H1 (cell line): Measurements from ENCODE around the gene PPP1R2B. TPM values are rescaled to one million over a fixed set of nuclear protein-coding genes. Genes with fewer than 3 reads are reported as not detected.

Experiments
- CTCF ChIA-PET: fragments of 300-600 bp; sonication (Branson Sonifier 250); formaldehyde crosslinking; loops from one replicate; lab custom pipeline; 2021; ENCODE audit not compliant: partially characterized antibody; lab: Charles Lee
- POLR2A ChIA-PET: fragments of 300-600 bp; sonication (Branson Sonifier 250); formaldehyde crosslinking; loops from one replicate; lab custom pipeline; 2021; ENCODE audit warnings: inconsistent platforms; ENCODE audit not compliant: partially characterized antibody; lab: Charles Lee
- DNase-seq, 2 experiments: peaks; one replicate each; pipeline versions ENCODE4 v3.0.0 to v3.0.0-alpha.2; 2010 to 2022; ENCODE audit warnings: low spot score in 2 of 2, low read depth in 1 of 2, mixed read lengths in 1 of 2
- FAIRE-seq: peaks from 2 replicates; lab custom pipeline; 2011; peaks lifted over from hg19 to GRCh38; lab: Jason Lieb, UNC
- H2AFZ ChIP-seq: 2 replicates; pipeline ENCODE4 v1.8.1; 2012; ENCODE audit warnings: low read length, inconsistent platforms
- H2AK5ac ChIP-seq: 2 replicates; pipeline ENCODE4 v1.6.1; 2013; ENCODE audit warnings: low read depth, low read length
- H2BK120ac ChIP-seq: replicated peaks from 2 replicates; pipeline ENCODE3; 2013; ENCODE audit warnings: low read depth, low read length, inconsistent platforms
- H2BK12ac ChIP-seq: 2 replicates; pipeline ENCODE4 v1.6.1; 2013; ENCODE audit warnings: low read depth, low read length
- H2BK15ac ChIP-seq: 2 replicates; pipeline ENCODE4 v1.6.1; 2013; ENCODE audit warnings: low read length
- H2BK20ac ChIP-seq: 2 replicates; pipeline ENCODE4 v1.6.1; 2013; ENCODE audit warnings: low read length
- H2BK5ac ChIP-seq: 2 replicates; pipeline ENCODE4 v1.6.1; 2013; ENCODE audit warnings: low read depth, low read length
- H3K14ac ChIP-seq: 2 replicates; pipeline ENCODE4 v1.6.1; 2013; ENCODE audit warnings: inconsistent platforms; ENCODE audit not compliant: insufficient read length
- H3K18ac ChIP-seq: 2 replicates; pipeline ENCODE4 v1.6.1; 2013; ENCODE audit warnings: low read length; ENCODE audit errors: extremely low read depth
- H3K23ac ChIP-seq: 2 replicates; pipeline ENCODE4 v1.6.1; 2013; ENCODE audit warnings: inconsistent platforms; ENCODE audit not compliant: insufficient read length
- H3K23me2 ChIP-seq: 2 replicates; pipeline ENCODE4 v1.6.1; 2013; ENCODE audit warnings: low read depth, low read length
- H3K27ac ChIP-seq: 2 replicates; pipeline ENCODE4 v1.6.1; 2011; ENCODE audit warnings: low read depth, low read length, inconsistent platforms
- H3K27me3 ChIP-seq, 4 experiments: replicated peaks in 1 of 4; 1 replicate in 1 of 4; 2 replicates in 3 of 4; pipeline versions ENCODE4 v1.6.1 to v1.8.1; 2011 to 2013; ENCODE audit warnings: low read length in 3 of 4, mild to moderate bottlenecking in 3 of 4, inconsistent platforms in 2 of 4, mixed read lengths in 2 of 4, moderate library complexity in 1 of 4; ENCODE audit not compliant: control insufficient read depth in 3 of 4, insufficient read depth in 3 of 4; ENCODE audit errors: extremely low read depth in 1 of 4
- H3K36me3 ChIP-seq, 4 experiments: 2 replicates each; pipeline versions ENCODE4 v1.6.1 to v1.8.1; 2011 to 2013; ENCODE audit warnings: mild to moderate bottlenecking in 4 of 4, low read length in 3 of 4, moderate library complexity in 2 of 4, control low read depth in 1 of 4, inconsistent platforms in 1 of 4; ENCODE audit not compliant: insufficient read depth in 4 of 4, control insufficient read depth in 2 of 4
- H3K4ac ChIP-seq: replicated peaks from 2 replicates; pipeline ENCODE3; 2013; ENCODE audit warnings: low read length, low read depth, mixed read lengths, inconsistent platforms; ENCODE audit not compliant: insufficient read length
- H3K4me1 ChIP-seq, 4 experiments: replicated peaks in 1 of 4; 1 replicate in 1 of 4; 2 replicates in 3 of 4; pipeline versions ENCODE4 v1.6.1 to v1.8.1; 2011 to 2013; ENCODE audit warnings: low read length in 3 of 4, inconsistent platforms in 2 of 4, mixed read lengths in 1 of 4; ENCODE audit not compliant: insufficient read depth in 4 of 4, control insufficient read depth in 3 of 4
- H3K4me2 ChIP-seq, 2 experiments: 2 replicates each; pipeline versions ENCODE4 v1.6.1 to v1.8.1; 2011 to 2013; ENCODE audit warnings: low read depth in 2 of 2, low read length in 2 of 2, control low read depth in 1 of 2, inconsistent platforms in 1 of 2, mild to moderate bottlenecking in 1 of 2; ENCODE audit not compliant: insufficient read depth in 1 of 2
- H3K4me3 ChIP-seq, 4 experiments: fragments of 200-600, 300-600 bp in 1 of 4; sonication (generic), shearing (Covaris generic), sonication (Bioruptor Twin) in 1 of 4; 2 replicates each; pipeline versions ENCODE4 v1.5.1 to v1.8.1; 2011 to 2016; ENCODE audit warnings: low read length in 4 of 4, low read depth in 3 of 4, control low read depth in 2 of 4, inconsistent platforms in 2 of 4, mild to moderate bottlenecking in 2 of 4, mixed read lengths in 1 of 4, moderate library complexity in 1 of 4; ENCODE audit not compliant: insufficient read depth in 2 of 4; ENCODE audit errors: extremely low read depth in 1 of 4
- H3K56ac ChIP-seq: replicated peaks from 2 replicates; pipeline ENCODE3; 2013; ENCODE audit warnings: low read depth, mild to moderate bottlenecking, mixed read lengths, low read length, inconsistent platforms; ENCODE audit not compliant: insufficient read length
- H3K79me1 ChIP-seq: 2 replicates; pipeline ENCODE4 v1.6.1; 2013; ENCODE audit warnings: low read depth, low read length, control low read depth
- H3K79me2 ChIP-seq, 2 experiments: 2 replicates each; pipeline versions ENCODE4 v1.6.1 to v1.8.1; 2012 to 2013; ENCODE audit warnings: low read length in 2 of 2, mild to moderate bottlenecking in 2 of 2, inconsistent platforms in 1 of 2; ENCODE audit not compliant: insufficient read depth in 2 of 2, control insufficient read depth in 1 of 2
- H3K9ac ChIP-seq, 4 experiments: replicated peaks in 1 of 4; 1 replicate in 1 of 4; 2 replicates in 3 of 4; pipeline versions ENCODE4 v1.6.1 to v1.8.1; 2011 to 2013; ENCODE audit warnings: low read depth in 3 of 4, low read length in 3 of 4, control low read depth in 2 of 4, mild to moderate bottlenecking in 2 of 4, moderate library complexity in 2 of 4, inconsistent platforms in 1 of 4; ENCODE audit errors: extremely low read depth in 1 of 4
- H3K9me3 ChIP-seq, 2 experiments: 2 replicates each; pipeline versions ENCODE4 v1.6.1 to v1.8.1; 2012 to 2013; ENCODE audit warnings: mild to moderate bottlenecking in 2 of 2, moderate library complexity in 2 of 2, control low read depth in 1 of 2, inconsistent platforms in 1 of 2, low read depth in 1 of 2, low read length in 1 of 2, mixed read lengths in 1 of 2; ENCODE audit not compliant: insufficient read depth in 2 of 2
- H4K20me1 ChIP-seq, 2 experiments: replicated peaks in 1 of 2; 2 replicates each; pipeline versions ENCODE3 to v1.8.1; 2011 to 2013; ENCODE audit warnings: inconsistent platforms in 2 of 2, low read length in 2 of 2, mild to moderate bottlenecking in 1 of 2; ENCODE audit not compliant: insufficient read depth in 2 of 2, control insufficient read depth in 1 of 2
- H4K5ac ChIP-seq: 2 replicates; pipeline ENCODE4 v1.6.1; 2013; ENCODE audit warnings: low read length, low read depth, mixed read lengths, inconsistent platforms; ENCODE audit not compliant: insufficient read length
- H4K8ac ChIP-seq: 2 replicates; pipeline ENCODE4 v1.8.0; 2013; ENCODE audit warnings: mild to moderate bottlenecking, moderate library complexity, low read length, inconsistent platforms; ENCODE audit not compliant: insufficient read depth; ENCODE audit errors: extremely low read depth
- H4K91ac ChIP-seq: replicated peaks from 2 replicates; pipeline ENCODE3; 2013; ENCODE audit warnings: low read length, mixed read lengths, inconsistent platforms; ENCODE audit not compliant: insufficient read length
- ASH2L ChIP-seq: fragments of 200-600, 300-600 bp; sonication (generic); IDR thresholded peaks from one replicate; pipeline ENCODE4 v1.7.1; 2017; ENCODE audit warnings: low read length
- EP300 ChIP-seq, 2 experiments: IDR thresholded peaks; 1 replicate in 1 of 2; 2 replicates in 1 of 2; pipeline ENCODE4 v1.6.1; 2011 to 2012; ENCODE audit warnings: low read depth in 2 of 2, low read length in 2 of 2, mild to moderate bottlenecking in 2 of 2, borderline replicate concordance in 1 of 2, inconsistent platforms in 1 of 2, moderate library complexity in 1 of 2
- GABPA ChIP-seq: IDR thresholded peaks from 2 replicates; pipeline ENCODE4 v1.6.1; 2011; ENCODE audit warnings: mild to moderate bottlenecking, low read length, moderate library complexity, borderline replicate concordance; ENCODE audit not compliant: insufficient read depth
- SP4 ChIP-seq: IDR thresholded peaks from 2 replicates; pipeline ENCODE4 v1.6.1; 2012; ENCODE audit warnings: low read length, inconsistent platforms
- ZNF274 ChIP-seq: IDR thresholded peaks from 2 replicates; pipeline ENCODE4 v1.7.0; 2012; ENCODE audit warnings: low read length, borderline replicate concordance; ENCODE audit errors: extremely low read depth
- WGBS, 2 experiments: shearing (Covaris generic) in 1 of 2; methylation state at CpG; one replicate each; pipeline versions ENCODE4 v1.1.6 to v1.1.7; 2013 to 2015; ENCODE audit warnings: low lambda C conversion rate in 2 of 2, mixed read lengths in 2 of 2, inconsistent platforms in 1 of 2, low coverage in 1 of 2, missing lambda C conversion rate in 1 of 2; ENCODE audit not compliant: insufficient replicate concordance in 2 of 2, insufficient coverage in 1 of 2, insufficient read length in 1 of 2; ENCODE audit errors: extremely low coverage in 1 of 2, missing lambda C conversion rate in 1 of 2; 5-methylcytosine and 5-hydroxymethylcytosine counted together
- polyA plus RNA-seq, 7 experiments: library from polyadenylated mRNA; depleted of rRNA in 3 of 7; stranded (reverse) in 5 of 7; unstranded in 2 of 7; fragments of >200 nt in 5 of 7; fragments of 200-250 nt in 2 of 7; gene quantifications; 1 replicate in 5 of 7; 2 replicates in 1 of 7; 4 replicates in 1 of 7; pipeline versions ENCODE4 v1.2.1 to v1.2.3, GENCODE V29; 2011 to 2013; ENCODE audit warnings: missing spikeins in 2 of 7, mixed read lengths in 2 of 7
- total RNA-seq: library from RNA; stranded (reverse); fragmentation: NEBNext Ultra II Directional; extraction: Animal tissue kit (Norgen Biotek cat#: 25700); gene quantifications from 2 replicates; pipeline ENCODE4 v1.2.1, GENCODE V29; 2021

Gene PPP1R2B
- total and polyA plus RNA-seq, 2 of the 8 experiments (the other 6 are each of a cell fraction or from before 2014, with no cell fraction given), result not detected

DNA sequence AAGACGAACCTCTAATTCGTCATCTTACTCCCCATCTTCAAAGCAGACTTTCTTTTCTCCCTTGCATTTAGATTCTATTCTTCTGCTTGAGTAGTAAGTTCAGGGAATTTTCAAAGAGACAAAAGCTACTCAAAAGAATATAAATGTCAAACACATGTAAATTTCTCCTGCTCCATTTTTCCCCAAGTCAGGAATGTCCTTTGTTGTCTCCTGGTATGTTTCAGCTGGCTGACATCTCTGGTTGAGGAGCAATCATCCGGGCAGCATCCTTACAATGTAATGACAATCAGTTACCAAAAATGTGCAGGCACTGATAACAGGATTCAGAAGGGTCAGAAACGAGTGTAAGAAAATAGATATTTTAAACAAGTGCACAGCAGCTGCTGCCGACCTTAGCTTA lies 47.6 kb upstream of the PPP1R2B start:
- no peak overlapping the region for H3K4ac ChIP-seq
- H2AK5ac ChIP-seq, result no peak overlapping the region
- H3K79me1 ChIP-seq, result no peaks in the 10 kb centered on the region
- no peak overlapping the region; the same call in 1 of the 2 replicates for H2BK20ac ChIP-seq
- no peak overlapping the region; the same call in 1 of the 2 replicates for H2BK5ac ChIP-seq
- no peak overlapping the region for H3K27ac ChIP-seq
- H3K9ac ChIP-seq, result no peak overlapping the region
- no peak overlapping the region for H3K14ac ChIP-seq
- peaks cover 4 to 6% of the 10 kb centered on the region in 2 experiments; a peak in 2 of 4 replicates for H3K9me3 ChIP-seq
- H3K56ac ChIP-seq, result no peak overlapping the region
- H3K23ac ChIP-seq, result no peak overlapping the region
- FAIRE-seq (peak; percentile 82), DNase-seq (no peak)
- H4K91ac ChIP-seq, result no peak overlapping the region
- peak overlapping the region in 1 of 4 experiments; percentile 7; a peak in 1 of 8 replicates for H3K4me3 ChIP-seq
- no peak overlapping the region for H2BK12ac ChIP-seq
- no peaks in the 10 kb centered on the region for H3K36me3 ChIP-seq
- H2BK120ac ChIP-seq, result no peak overlapping the region
- no peak overlapping the region for H4K8ac ChIP-seq
- peaks cover 2 to 24% (median 16%) of the 10 kb centered on the region in 4 experiments; a peak in 4 of 7 replicates for H3K4me1 ChIP-seq
- H2AFZ ChIP-seq, result no peak overlapping the region
- ChIA-PET CTCF (interaction anchor here (0.9 kb wide), 1 partner anchor 112 kb away, joined by 3 read pairs; no protein-coding TSS in a partner anchor), POLR2A (interaction anchor here (0.8 kb wide), 1 partner anchor 111 kb away, joined by 3 read pairs; no protein-coding TSS in a partner anchor)
- no peaks in the 10 kb centered on the region for H3K23me2 ChIP-seq
- H3K18ac ChIP-seq, result no peak overlapping the region
- H2BK15ac ChIP-seq, result no peak overlapping the region
- 14% methylated on average over 5 of the region's 5 CpGs; no CpG with 5 or more reads in 1 of the 2 experiments for WGBS, 2 experiments
- H4K20me1 ChIP-seq, result no peaks in the 10 kb centered on the region
- H3K4me2 ChIP-seq, result peak overlapping the region in 1 of 2 experiments; percentile 32; a peak in 3 of 4 replicates
- no peaks in the 10 kb centered on the region for H3K27me3 ChIP-seq
- peak overlapping the region; percentile 77 for H4K5ac ChIP-seq
- no peaks in the 10 kb centered on the region for H3K79me2 ChIP-seq
- TF ChIP-seq EP300 (IDR thresholded peaks at IDR 0.05; ENCODE audit: borderline replicate concordance in 1 of 2, low read depth in 2 of 2, low read length in 2 of 2) (peak in 1 of 2 experiments; percentile 14; a peak in 1 of 3 replicates), ASH2L (no peak), SP4 (no peak), ZNF274 (no peak), GABPA (no peak)
